Stimulated activated CD8-positive, alpha-beta memory T cell treated with anti-CD3 and anti-CD28 coated beads, Interleukin-7, amount 100 ng/mL, for 4 hours (primary cell): ENCODE measurements around the gene GRIK4.

Experiments used
- DNase-seq, 2 donors: peaks; one replicate each; pipeline ENCODE4 v3.0.0-alpha.2; 2020; ENCODE audit warnings: low read depth in 2 of 2

The GRIK4 gene

DNA sequence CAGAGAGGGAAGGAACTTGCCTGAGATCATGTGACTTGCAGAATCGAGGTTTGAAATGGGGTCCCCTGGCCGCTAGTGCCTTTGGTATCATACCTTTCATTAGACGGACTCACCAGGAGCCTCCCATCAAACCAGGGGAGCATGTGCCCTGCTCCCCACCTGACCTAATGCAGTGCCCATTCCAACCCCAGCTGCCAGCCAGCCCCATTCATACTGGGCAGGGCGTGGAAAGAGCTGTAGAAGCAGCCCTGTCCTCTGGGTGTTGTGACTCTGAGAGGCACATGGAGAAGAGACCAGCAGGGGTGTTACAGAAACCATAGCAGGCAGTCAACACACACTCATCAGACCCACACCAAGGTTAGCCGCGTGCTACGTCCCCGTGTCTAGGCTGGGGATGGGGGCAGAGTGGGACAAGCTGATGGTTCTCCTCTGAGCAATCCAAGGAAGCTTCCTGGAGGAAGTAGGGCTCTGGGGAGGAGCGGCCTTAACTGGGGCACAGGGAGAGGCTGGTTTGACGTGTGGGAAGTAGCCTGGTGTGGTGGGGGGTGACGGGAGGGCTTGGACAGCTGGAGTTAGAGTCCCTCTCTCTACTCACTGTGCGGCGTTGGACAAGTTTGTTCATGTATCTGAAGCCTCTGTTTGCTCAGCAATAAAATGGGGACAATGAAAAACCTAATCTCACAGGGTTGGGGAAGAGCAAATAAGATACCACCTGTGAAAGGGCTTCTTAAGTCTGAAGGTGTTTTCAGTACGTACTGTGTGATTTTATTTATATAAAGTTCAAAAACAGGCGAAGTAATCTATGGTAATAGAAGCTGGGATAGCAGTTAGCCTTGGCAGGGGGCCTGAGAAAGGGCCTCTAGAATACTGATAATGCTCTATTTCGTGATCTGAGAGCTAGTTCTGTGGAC is 14.0 kb downstream of the GRIK4 start:
- no peak for DNase-seq

DNA sequence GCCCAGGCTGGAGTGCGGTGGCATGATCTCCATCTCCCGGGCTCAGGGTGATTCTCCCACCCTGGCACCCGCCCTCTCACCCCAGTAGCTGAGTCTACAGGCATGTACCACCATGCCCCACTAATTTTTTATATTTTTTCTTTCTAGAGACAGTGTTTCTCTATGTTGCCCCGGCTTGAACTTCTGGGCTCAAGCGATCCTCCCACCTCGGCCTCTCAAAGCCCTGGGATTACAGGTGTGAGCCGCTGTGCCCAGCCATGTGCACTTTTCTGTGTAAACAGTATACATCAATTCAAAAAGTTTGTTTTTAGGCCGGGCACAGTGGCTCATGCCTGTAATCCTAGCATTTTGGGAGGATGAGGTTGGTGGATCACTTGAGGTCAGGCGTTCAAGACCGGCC is 14.7 kb downstream of the GRIK4 start:
- DNase-seq: no peak

DNA sequence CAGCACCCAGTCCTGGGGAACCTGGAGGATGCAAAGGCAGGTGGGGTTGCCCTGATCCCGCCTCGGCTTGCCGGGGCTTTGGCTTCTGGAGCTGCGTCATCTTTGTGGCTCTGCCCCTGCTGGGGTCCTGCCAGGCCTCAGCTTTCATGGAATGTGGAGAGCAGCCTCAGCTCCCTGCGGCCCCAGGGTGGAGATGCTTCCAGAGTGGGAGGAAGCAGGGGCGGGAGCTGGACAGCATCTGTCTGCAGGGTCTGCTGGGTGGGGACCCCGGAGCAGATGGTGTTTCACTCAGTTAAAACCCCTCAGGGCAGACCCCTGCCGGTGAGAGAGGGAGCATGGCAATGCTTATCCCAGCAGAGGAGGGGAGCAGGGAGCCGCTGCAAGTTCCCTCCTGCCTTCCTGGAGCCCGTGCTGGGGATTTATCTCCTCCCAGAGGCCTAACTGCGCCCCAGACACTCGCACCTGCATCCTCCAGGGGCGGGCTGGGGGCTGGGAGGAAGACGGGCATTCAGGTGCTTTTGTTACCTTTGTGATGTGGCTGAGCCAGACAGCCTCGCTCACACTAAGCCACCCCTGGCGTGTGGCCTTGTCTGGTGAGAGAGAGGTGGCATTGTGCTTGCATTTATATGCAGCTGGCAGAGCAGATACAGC is 15.7 kb downstream of the GRIK4 start:
- DNase-seq: no peak

DNA sequence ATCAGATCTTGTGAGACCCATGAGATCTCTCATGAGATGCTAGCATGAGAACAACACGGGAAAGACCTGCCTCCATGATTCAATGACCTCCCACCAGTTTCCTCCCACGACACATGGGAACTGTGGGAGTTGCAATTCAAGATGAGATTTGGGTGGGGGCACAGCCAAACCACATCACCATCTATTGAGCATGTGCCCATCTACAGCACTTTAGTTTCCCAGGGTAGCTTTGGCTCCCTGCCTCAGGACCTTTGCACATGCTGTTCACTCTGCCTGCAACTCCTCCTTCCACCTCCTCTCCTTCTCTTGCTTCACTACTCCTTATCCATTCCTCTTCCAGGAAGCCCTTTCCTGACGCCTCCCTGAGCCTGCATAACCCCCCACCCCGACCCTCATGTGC is 17.2 kb downstream of the GRIK4 start:
- no peak for DNase-seq

DNA sequence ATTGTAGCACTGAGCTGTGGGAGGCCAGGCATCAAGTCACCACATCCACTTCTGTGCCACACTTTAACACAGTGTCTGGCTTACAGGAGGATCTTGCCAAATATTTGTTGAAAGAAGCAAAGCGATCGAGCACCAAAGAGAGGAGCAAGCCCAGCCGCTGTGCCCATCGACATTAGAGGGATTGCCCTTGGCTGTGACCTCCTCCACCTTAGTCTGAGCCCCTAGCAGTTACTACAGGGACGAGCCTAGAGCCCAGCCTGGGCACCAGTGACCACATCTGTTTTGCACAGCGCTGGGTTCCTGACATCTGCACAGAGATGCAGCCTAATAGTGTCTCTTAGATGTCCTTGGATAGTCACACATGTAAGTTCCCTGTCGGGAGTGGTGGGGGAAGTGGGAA is 17.7 kb downstream of the GRIK4 start:
- no peak for DNase-seq

DNA sequence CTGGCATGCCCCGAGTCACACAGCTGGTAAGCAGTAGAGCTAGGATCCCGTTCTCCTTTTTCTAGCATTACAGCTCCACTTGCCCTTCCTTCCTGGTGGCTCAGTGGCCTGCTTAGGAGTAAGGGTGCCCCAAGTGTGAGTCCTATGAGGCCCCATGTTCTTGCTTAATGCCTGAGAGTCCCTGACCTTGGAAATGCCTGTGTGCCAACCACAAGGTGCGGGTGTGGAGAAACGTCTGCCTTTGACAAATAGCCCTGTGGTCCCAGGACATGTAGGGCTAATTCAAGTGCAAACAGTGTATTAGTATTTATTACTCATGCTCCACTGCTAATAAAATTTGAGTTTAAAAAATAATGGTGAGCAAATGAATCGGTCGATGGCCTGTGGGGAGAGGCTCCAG is 18.4 kb downstream of the GRIK4 start:
- DNase-seq: no peak

DNA sequence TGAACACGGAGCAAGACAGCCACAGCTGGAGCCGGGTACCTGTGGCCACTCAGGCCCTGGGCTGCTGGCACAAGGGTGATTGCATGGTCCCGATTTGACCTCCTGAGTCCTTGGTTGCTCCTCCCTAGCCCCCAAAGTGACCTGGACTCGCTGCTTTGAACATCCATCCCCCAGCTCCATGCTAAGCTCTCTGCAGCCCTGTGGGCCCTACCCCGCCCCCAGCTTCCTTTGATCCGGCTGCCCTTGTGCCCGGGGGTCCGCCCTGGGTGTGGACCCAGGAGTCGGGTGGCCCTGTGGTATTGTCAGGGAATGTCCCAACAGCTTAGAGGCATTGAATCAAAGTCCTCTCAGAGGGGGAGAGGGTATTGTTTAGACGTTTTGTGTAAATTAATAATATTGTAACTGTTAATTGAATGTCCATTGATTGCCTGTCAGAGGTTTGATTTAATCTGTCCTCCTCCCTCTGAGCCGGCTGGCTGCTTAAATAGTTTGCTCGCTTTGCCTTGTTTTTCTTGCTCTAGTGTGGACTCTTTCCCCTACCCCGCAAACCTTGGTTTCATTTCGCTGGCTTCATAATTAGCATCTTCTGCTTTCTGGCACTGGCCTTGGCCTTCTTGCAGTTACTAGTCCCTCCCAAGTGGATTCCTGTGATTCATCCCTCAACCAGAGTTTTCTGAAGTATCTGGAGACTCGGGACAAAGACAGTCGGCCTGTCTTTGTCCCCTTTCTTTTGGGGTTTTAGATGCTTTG is 20.7 kb downstream of the GRIK4 start:
- DNase-seq: no peak

DNA sequence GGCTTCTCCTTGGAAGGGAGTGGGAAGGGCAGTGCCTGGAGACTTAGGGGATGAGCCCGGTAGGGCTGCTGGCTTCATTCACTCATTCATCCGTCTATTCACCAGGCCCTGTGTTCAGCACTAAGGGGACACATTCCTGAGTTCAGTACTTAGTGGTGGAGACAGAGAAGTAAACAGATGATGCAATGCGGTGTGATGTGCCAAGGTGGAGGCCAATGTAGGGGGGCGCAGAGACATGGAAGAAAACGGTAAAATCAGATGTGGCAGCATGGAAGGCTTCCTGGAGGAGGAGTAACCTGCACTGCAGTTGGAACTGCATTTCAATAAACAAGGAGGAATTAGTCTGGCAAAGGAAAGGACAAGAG is 21.3 kb downstream of the GRIK4 start:
- no peak for DNase-seq

DNA sequence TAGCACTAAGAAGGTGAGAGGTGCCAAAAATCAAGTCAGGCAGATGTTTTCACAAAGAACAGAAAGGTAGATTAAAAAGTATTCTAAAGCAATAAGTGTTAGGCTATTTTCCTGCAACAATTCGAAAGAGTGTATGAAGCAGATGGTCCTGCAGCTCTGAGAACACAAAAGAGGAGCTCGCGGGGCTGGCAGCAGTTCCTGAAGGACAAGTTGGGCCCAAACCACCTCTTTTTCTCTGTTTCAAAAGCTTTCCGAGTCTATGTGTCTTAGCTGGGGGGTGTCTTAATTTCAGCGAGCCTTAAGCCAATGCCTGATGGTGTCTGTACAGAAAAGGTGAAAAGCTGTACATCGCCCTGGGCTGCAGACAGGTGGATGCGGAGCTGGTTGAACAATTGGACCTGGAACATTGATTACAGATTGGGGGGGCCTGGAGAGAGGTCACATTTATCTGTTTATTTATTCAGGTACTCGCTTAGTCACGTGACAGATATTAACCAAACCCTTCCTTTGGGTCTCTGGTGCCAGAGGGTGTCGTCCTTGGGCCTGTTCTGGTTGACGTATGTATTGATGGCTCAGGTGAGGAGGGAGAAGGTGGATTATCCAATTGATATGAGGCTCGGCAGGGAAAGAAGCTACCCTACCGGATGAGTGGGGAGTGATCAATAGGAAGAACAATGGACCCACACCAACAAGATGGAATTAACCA is 24.7 kb downstream of the GRIK4 start:
- no peak for DNase-seq

DNA sequence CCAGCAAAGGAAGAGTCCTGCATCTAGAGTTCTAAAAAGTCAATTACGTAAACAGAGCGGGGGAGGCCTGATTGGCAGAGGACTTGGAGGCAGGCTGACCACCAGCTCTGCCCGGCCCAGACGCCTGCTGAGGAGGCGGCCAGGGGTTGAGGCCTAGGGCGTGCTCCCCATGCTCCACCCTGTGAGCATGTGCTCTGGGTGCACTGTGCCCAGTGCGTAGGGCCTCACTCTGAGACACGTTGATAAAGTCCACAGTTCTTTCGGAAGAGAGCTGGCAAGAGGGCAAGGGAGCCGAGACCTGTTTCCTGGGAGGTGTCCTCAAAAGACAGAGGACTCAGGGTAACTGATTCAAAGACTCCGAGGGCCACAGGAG is 25.2 kb downstream of the GRIK4 start:
- no peak for DNase-seq

DNA sequence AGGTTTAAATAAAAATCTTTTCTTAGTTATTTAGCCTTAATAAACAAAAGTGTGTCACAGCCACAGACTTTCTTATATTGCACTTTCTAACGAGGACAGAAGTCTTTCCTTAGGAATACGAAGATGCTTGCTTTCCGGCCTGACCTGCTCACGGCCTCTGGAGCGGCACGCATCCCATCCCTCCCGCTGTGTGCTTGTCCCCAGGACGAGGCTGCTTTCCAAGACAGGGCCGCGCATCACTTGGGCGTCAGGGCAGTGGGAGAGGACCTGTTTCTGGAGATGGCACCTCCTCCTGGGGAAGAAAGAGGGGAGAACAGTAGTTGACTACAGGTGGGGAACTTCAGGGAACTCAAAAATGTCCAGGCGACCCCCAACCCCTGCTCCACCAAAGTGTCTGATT is 26.4 kb downstream of the GRIK4 start:
- DNase-seq: no peak

DNA sequence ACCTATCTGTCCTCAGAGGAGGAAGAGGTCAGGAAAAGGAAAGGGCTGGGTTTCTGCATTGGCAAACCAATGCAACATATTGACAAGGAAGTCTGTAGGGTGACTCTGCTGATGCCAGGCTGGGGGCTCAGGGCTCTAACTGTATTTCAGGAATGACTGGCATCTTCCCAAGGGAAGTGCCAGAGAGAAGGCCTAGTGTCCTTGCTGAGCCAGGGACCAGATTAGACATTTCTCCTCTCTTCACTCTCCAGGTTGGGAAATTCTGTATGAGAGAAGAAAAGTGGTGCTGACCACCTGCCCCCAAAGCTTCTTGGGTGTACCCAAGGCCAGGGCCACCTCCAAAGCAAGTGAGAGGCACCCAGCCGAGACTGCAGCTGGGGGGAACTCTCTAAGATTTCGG is 27.2 kb downstream of the GRIK4 start:
- no peak for DNase-seq

DNA sequence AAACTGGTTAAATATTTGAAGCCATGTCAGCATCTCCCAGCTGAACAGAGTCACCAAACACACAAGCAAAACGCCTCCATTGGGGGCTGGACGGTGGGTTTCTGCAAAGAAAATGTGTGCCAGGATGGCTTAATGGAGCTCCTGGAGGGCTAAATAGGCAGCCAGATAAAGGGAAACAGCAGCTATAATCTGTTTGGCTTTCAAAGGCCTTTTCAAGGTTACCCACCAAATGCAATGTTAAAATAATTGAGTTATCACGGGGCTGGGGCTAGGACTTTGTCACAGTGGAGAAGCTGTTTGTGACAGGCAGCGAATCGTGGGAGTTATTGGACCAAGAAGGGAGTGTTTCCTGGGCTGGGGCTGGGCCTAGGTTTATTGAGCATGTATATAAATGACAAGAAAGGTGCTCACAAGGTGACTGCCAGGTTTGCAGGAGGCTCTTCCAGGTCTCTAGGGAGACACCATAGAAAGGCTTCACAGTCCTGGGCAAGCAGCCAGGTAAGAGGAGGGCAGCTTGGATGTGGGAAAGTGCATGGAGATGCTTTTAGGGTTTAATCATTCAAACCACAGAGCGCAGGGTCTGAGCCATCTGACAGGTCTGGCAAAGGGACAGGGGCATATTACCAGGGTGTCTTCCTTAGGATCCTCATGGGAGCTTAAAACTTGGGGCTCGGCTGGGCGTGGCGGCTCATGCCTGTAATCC is 28.3 kb downstream of the GRIK4 start:
- DNase-seq: no peak

DNA sequence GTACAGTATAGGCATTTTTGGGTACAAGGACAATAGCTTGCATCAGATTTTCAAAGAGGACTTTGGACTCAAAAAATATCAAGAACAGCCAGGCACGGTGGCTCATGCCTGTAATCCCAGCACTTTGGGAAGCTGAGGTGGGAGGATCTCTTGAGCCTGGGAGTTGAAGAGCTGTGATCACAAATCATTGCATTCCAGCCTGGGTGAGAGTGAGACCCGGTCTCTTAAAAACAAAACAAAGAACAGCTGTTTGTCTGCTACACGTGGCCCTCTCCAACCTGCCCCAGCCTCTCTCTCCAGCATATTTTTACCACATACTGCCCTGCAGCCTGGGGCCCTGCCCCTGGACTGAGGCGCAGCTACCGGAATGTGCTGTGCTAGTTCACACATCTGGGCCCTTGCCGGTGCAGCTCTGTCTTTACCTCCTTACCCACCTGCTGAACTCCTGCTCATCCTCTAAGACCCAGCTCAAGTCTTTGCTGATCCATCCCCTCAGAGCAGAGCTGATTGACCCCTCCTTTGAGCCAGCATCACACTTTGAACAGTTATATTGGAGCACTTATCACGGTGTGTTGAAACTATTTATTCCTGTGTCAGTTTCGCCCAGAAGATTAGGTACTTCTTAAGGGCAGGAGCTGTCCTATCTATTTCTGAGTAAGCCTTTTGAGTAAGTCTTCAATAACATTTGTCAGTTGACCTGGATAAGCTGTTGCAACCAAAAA is 29.4 kb downstream of the GRIK4 start:
- DNase-seq: no peak

DNA sequence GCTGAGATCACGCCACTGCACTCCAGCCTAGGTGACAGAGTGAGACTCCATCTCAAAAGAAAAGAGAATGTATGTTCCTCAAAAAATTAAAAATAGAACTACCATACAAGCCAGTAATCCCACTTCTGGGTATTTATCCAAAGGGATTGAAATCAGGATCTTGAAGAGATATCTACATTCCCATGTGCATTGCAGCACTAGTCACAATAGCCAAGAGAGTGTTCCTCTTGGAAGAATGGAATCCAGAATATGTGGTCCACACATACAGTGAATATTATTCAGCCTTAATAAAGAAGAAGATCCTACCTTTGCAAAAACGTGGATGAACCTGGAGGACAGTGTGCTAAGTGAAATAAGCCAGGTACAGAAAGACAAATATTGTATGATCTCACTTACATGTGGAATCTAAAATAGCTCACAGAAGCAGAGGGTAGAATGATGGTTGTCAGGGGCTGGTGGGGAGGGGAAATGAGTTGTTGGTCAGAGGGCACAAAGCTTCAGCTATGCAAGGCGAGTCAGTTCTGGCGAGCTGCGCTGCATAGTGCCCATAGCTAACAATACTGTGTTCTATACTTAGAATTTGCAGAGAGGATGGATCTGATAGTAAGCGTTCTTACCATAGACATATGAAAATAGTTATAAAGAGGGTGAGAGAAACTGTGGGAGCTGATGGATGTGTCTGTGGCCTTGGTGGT is 32.1 kb downstream of the GRIK4 start:
- DNase-seq: no peak

DNA sequence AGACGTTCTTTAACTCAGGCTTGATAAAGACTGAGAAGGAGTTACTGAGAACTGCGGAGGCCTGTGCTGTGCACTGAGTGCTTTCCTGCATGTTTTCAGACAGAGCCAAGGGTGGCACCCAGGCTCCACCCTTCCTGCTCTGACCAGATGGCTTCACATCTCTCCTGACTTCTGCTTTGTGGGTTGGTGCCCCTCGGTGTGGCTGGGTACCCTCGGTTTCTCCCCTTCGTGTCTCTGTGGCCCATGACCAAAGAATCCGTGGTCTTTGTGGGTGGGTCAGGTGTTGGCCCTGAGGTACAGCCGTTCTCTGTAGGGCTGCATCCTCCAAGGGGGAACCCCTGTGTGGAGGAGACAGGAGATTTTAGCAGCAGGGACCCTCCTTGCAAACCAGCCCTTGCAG is 34.3 kb downstream of the GRIK4 start:
- no peak for DNase-seq

DNA sequence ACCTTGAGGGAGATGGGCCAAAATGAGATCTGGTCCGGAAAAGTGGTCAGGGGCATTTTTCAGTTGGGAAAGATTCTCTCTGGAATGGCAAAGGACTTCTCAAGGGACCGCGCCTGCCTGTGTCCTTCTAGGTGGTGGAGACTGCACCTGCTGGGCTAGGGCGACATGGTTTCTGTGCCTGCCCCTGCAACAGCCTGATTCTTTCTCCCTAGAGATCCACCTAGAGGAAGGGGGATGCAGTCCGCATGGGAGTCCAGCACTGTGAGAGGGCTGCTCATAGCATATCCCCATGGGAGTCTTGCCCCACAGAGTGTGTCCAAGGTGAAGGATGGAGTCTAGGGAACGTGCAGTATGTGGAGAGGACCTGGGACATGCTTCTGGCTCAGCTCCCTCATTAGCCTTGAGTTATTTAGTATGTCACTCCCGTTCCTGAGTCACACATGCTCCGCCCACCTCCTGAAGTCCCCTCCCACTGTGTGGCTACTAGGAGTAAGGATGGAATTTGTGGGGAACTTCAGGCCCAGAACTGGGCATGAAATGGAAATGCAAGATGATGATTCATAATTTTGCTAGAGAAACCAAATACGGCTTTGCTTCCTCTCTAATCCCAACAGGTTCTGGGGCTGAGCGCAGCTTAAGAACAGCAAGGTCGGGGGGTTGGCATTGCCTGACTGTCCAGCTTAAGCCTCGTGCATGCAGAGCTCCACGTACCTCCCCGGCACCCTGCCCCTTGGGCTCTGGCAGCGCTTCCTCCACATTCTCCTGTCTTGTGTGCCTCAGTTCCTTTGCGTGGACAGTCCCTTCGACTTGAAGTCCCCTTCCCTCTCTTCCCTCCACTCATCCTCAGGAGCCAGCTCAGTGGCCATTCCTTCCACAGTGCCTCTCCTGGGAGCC is 35.0 kb downstream of the GRIK4 start:
- no peak for DNase-seq

DNA sequence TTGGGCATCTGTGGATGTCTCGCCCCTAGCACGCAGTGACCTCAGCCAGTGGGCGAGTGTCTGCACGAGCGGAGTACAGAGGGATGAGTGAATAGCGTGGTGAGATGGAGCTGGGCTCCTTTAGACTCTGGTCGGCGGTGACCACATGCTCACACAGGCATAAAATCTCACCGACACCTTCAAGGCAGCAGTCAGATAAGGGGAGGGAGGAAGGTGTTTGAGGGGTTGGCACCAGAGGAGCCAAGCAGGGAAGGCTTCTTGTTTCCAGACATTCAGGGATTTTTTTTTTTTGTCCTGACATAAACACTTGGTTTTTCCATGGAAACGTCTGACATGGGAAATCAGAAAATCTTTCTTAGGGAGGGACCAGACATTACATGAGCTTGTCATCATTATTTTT is 35.8 kb downstream of the GRIK4 start:
- no peak for DNase-seq
